ENCODE results near the gene STARD3.
"Not testable (repeated sequence)": the region's sequence is repeated elsewhere in the genome, so short reads cannot be mapped to it uniquely, and the experiment has no call there.

- TF ChIP-seq CTCF, POLR2AphosphoS5, POLR2A (IDR thresholded peaks at IDR 0.05): not testable (repeated sequence)
These were observed 46.8 kb upstream of the STARD3 start for GRCh38 chr17:39590180-39590579.
